HepG2 (cell line): ENCODE measurements around the gene GRK5. TPM values are rescaled to one million over a fixed set of nuclear protein-coding genes. Genes with fewer than 3 reads are reported as not detected.

Experiments
- ATAC-seq: fragments of 200-7000 bp; cut with Tn5 transposase; 3 replicates; pipeline ENCODE4 v1.9.1; 2020; ENCODE audit warnings: mild to moderate bottlenecking, moderate library complexity
- BruUV-seq: library from RNA; stranded (reverse); fragments of 400-500 nt; replicated peaks from 2 replicates; lab custom pipeline; 2021; lab: Mats Ljungman, UMichigan
- CTCF ChIA-PET: fragments of 300-600 bp; formaldehyde crosslinking; extraction: SDS; loops from one replicate; lab custom pipeline; 2021; ENCODE audit warnings: low total read pairs, inconsistent platforms, low intra/inter-chr PET ratio; lab: Yijun Ruan, JAX
- POLR2A ChIA-PET: fragments of 350-600 bp; sonication (Branson Sonifier 250); formaldehyde crosslinking; loops from one replicate; lab custom pipeline; 2020; ENCODE audit warnings: antibody characterized with exemption, inconsistent platforms; lab: Yijun Ruan, JAX
- DNase-seq: peaks from one replicate; pipeline ENCODE4 v3.0.0-alpha.2; 2015; ENCODE audit warnings: low spot score
- FAIRE-seq: peaks from 3 replicates; lab custom pipeline; 2011; peaks lifted over from hg19 to GRCh38; lab: Jason Lieb, UNC
- H2AFZ ChIP-seq: one replicate; pipeline ENCODE4 v1.6.1; 2011; ENCODE audit warnings: low read length, inconsistent platforms
- H3K27ac ChIP-seq: fragments of 300-600 bp; 3 replicates; pipeline ENCODE4 v1.8.0; 2011; ENCODE audit warnings: mixed run types, mild to moderate bottlenecking, mixed read lengths, low read length, inconsistent platforms; ENCODE audit not compliant: insufficient read depth; ENCODE audit errors: extremely low read length
- H3K27me3 ChIP-seq, 2 experiments: fragments of 200-600 bp in 1 of 2; 2 replicates in 1 of 2; 3 replicates in 1 of 2; pipeline versions ENCODE4 v1.6.0 to v1.8.0; 2011; ENCODE audit warnings: low read length in 2 of 2, mild to moderate bottlenecking in 2 of 2, moderate library complexity in 2 of 2, inconsistent platforms in 1 of 2; ENCODE audit not compliant: insufficient read depth in 2 of 2, control insufficient read depth in 1 of 2
- H3K36me3 ChIP-seq, 2 experiments: fragments of 200-600 bp in 1 of 2; replicated peaks in 1 of 2; 2 replicates in 1 of 2; 3 replicates in 1 of 2; pipeline versions ENCODE4 v1.5.1 to v1.8.0; 2011; ENCODE audit warnings: low read length in 2 of 2, inconsistent platforms in 1 of 2; ENCODE audit not compliant: insufficient read depth in 2 of 2, control insufficient read depth in 1 of 2
- H3K4me1 ChIP-seq: 2 replicates; pipeline ENCODE4 v1.5.1; 2012; ENCODE audit warnings: low read length, inconsistent platforms; ENCODE audit not compliant: insufficient read depth
- H3K4me2 ChIP-seq: 2 replicates; pipeline ENCODE4 v1.6.0; 2011; ENCODE audit warnings: low read depth, low read length, inconsistent platforms
- H3K4me3 ChIP-seq, 3 experiments: fragments of 200-600 bp in 1 of 3; sonication (generic), shearing (Covaris generic) in 1 of 3; replicated peaks in 1 of 3; 2 replicates each; pipeline ENCODE4 v1.5.1; 2011 to 2016; ENCODE audit warnings: low read length in 3 of 3, inconsistent platforms in 2 of 3, low read depth in 2 of 3, mild to moderate bottlenecking in 2 of 3, control low read depth in 1 of 3, mixed read lengths in 1 of 3; ENCODE audit not compliant: insufficient read depth in 1 of 3
- H3K79me2 ChIP-seq: one replicate; pipeline ENCODE4 v1.6.1; 2011; ENCODE audit warnings: low read length, inconsistent platforms; ENCODE audit not compliant: insufficient read depth
- H3K9ac ChIP-seq: 2 replicates; pipeline ENCODE4 v1.6.0; 2011; ENCODE audit warnings: mild to moderate bottlenecking, low read depth, low read length, inconsistent platforms; ENCODE audit not compliant: insufficient read depth
- H3K9me3 ChIP-seq: 2 replicates; pipeline ENCODE4 v1.5.1; 2012; ENCODE audit warnings: mild to moderate bottlenecking, low read length
- H4K20me1 ChIP-seq: 2 replicates; pipeline ENCODE4 v1.6.0; 2011; ENCODE audit warnings: inconsistent platforms, mild to moderate bottlenecking, low read length, moderate library complexity; ENCODE audit not compliant: insufficient read depth
- CEBPZ ChIP-seq: IDR thresholded peaks from 2 replicates; pipeline ENCODE4 v1.6.1; 2012; ENCODE audit warnings: low read length, improper control_type of control experiment
- DNMT3B ChIP-seq: conservative IDR thresholded peaks from 2 replicates; pipeline ENCODE4 v1.6.1; 2016; ENCODE audit warnings: missing biosample characterization, control low read depth
- ESRRA ChIP-seq: sonication (generic); formaldehyde crosslinking; IDR thresholded peaks from 2 replicates; pipeline ENCODE4 v1.5.1; 2020; ENCODE audit warnings: mild to moderate bottlenecking, low read depth, missing genetic modification reagents
- HNRNPUL1 ChIP-seq: fragments of 200-400 bp; formaldehyde crosslinking; IDR thresholded peaks from 2 replicates; pipeline ENCODE4 v1.6.1; 2017; ENCODE audit warnings: low read depth, mild to moderate bottlenecking, low read length, moderate library complexity
- IRX3 ChIP-seq: sonication (generic); formaldehyde crosslinking; IDR thresholded peaks from 2 replicates; pipeline ENCODE4 v1.8.1; 2023; ENCODE audit warnings: mild to moderate bottlenecking, low read depth, missing genetic modification reagents, borderline replicate concordance
- KLF12 ChIP-seq: sonication (generic); formaldehyde crosslinking; IDR thresholded peaks from 2 replicates; pipeline ENCODE4 v1.4.0; 2020; ENCODE audit warnings: missing genetic modification reagents, borderline replicate concordance
- MIXL1 ChIP-seq: IDR thresholded peaks from 2 replicates; pipeline ENCODE4 v1.6.1; 2016
- NONO ChIP-seq, 2 experiments: fragments of 450-650 bp in 1 of 2; sonication (generic) in 1 of 2; formaldehyde crosslinking in 1 of 2; IDR thresholded peaks in 1 of 2; conservative IDR thresholded peaks in 1 of 2; 2 replicates each; pipeline versions ENCODE4 v1.6.1 to v1.8.0; 2017 to 2022; ENCODE audit warnings: mild to moderate bottlenecking in 1 of 2, missing genetic modification reagents in 1 of 2, moderate library complexity in 1 of 2
- SP5 ChIP-seq: IDR thresholded peaks from 2 replicates; pipeline ENCODE4 v1.6.1; 2016; ENCODE audit warnings: low read depth, borderline replicate concordance
- TARDBP ChIP-seq: sonication (generic); formaldehyde crosslinking; IDR thresholded peaks from 2 replicates; pipeline ENCODE4 v1.8.0; 2022; ENCODE audit warnings: mild to moderate bottlenecking, missing genetic modification reagents
- ZNF260 ChIP-seq: sonication (generic); formaldehyde crosslinking; IDR thresholded peaks from 2 replicates; pipeline ENCODE4 v1.4.0; 2020; ENCODE audit warnings: missing genetic modification reagents, low read depth, mild to moderate bottlenecking, borderline replicate concordance
- ZNF510 ChIP-seq: sonication (generic); formaldehyde crosslinking; IDR thresholded peaks from 2 replicates; pipeline ENCODE4 v1.4.0; 2020; ENCODE audit warnings: low read depth, mild to moderate bottlenecking, missing genetic modification reagents
- WGBS: methylation state at CpG from one replicate; pipeline ENCODE4 v1.1.6; 2017; ENCODE audit warnings: low lambda C conversion rate; 5-methylcytosine and 5-hydroxymethylcytosine counted together
- in situ Hi-C: cut with HindIII; loops from 2 replicates; pipeline ENCODE4 v1.10.0; 2017; ENCODE audit warnings: low pct_unique_long_range_greater_than_20kb; ENCODE audit not compliant: extremely low pct_ligation_motif_present
- intact Hi-C: fragments of 100-400 bp; cut with micrococcal nuclease; formaldehyde crosslinking; loops from one replicate; pipeline ENCODE4 v1.10.0; 2022; ENCODE audit not compliant: unreplicated experiment
- polyA plus RNA-seq, 8 experiments: library from polyadenylated mRNA; depleted of rRNA in 3 of 8; stranded (reverse) in 7 of 8; unstranded in 1 of 8; fragments of >200 nt; fragmentation: Illumina TruSeq in 4 of 8; extraction: Trizol in 4 of 8; gene quantifications; 2 replicates each; pipeline versions ENCODE4 v1.2.1 to v1.2.3, GENCODE V29; 2011 to 2016; ENCODE audit warnings: low read depth in 4 of 8, missing spikeins in 1 of 8, mixed read lengths in 1 of 8; ENCODE audit not compliant: insufficient read depth in 1 of 8
- total RNA-seq, 5 experiments: library from RNA; depleted of rRNA; stranded (reverse); fragments of >200 nt; fragmentation: Illumina TruSeq; extraction: Trizol; gene quantifications; 2 replicates each; pipeline ENCODE4 v1.2.3, GENCODE V29; 2016; ENCODE audit warnings: low read depth in 1 of 5
- TF ChIP-seq, protein P1 (sequence below): sonication (generic); formaldehyde crosslinking; IDR thresholded peaks from 2 replicates; pipeline ENCODE4 v1.4.0; 2020; ENCODE audit warnings: missing genetic modification reagents
- TF ChIP-seq, protein P2 (sequence below): sonication (generic); formaldehyde crosslinking; IDR thresholded peaks from 2 replicates; pipeline ENCODE4 v1.4.0; 2020; ENCODE audit warnings: missing genetic modification reagents
- TF ChIP-seq, protein P3 (sequence below): fragments of 450-650 bp; IDR thresholded peaks from 2 replicates; pipeline ENCODE4 v1.6.1; 2017; ENCODE audit warnings: mild to moderate bottlenecking

GRK5 gene
- total and polyA plus RNA-seq, 2 of the 13 experiments (the other 11 are each of a cell fraction or from before 2014, with no cell fraction given): 10.4 to 12.6 TPM

- Histone ChIP-seq H2AFZ (no peak overlapping the region), H3K9ac (no peak overlapping the region), H3K79me2 (peaks cover 2% of the 10 kb centered on the region), H3K9me3 (no peaks in the 10 kb centered on the region), H3K4me3 (no peak overlapping the region), H3K4me1 (peaks cover 75% of the 10 kb centered on the region), H4K20me1 (no peaks in the 10 kb centered on the region), H3K27me3 (no peaks in the 10 kb centered on the region), H3K36me3 (no peaks in the 10 kb centered on the region), H3K4me2 (no peak overlapping the region), H3K27ac (no peak overlapping the region)
- FAIRE-seq (no peak), DNase-seq (no peak), ATAC-seq (no peak)
- TF ChIP-seq DNMT3B (CRISPR knock-in tag) (no peak), SP5 (CRISPR knock-in tag) (no peak), ZNF260 (no peak), ESRRA (CRISPR knock-in tag) (no peak), HNRNPUL1 (no peak), KLF12 (CRISPR knock-in tag) (no peak), IRX3 (CRISPR knock-in tag) (no peak), CEBPZ (no peak), TARDBP (CRISPR knock-in tag) (no peak), MIXL1 (CRISPR knock-in tag) (no peak), NONO (IDR thresholded peaks at IDR 0.05) (no peak), NONO (CRISPR knock-in tag; conservative IDR thresholded peaks at IDR 0.05) (no peak), ZNF510 (no peak)
- TF ChIP-seq, protein P1, sequence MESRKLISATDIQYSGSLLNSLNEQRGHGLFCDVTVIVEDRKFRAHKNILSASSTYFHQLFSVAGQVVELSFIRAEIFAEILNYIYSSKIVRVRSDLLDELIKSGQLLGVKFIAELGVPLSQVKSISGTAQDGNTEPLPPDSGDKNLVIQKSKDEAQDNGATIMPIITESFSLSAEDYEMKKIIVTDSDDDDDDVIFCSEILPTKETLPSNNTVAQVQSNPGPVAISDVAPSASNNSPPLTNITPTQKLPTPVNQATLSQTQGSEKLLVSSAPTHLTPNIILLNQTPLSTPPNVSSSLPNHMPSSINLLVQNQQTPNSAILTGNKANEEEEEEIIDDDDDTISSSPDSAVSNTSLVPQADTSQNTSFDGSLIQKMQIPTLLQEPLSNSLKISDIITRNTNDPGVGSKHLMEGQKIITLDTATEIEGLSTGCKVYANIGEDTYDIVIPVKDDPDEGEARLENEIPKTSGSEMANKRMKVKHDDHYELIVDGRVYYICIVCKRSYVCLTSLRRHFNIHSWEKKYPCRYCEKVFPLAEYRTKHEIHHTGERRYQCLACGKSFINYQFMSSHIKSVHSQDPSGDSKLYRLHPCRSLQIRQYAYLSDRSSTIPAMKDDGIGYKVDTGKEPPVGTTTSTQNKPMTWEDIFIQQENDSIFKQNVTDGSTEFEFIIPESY (CRISPR knock-in tag): no peak
- TF ChIP-seq, protein P2, sequence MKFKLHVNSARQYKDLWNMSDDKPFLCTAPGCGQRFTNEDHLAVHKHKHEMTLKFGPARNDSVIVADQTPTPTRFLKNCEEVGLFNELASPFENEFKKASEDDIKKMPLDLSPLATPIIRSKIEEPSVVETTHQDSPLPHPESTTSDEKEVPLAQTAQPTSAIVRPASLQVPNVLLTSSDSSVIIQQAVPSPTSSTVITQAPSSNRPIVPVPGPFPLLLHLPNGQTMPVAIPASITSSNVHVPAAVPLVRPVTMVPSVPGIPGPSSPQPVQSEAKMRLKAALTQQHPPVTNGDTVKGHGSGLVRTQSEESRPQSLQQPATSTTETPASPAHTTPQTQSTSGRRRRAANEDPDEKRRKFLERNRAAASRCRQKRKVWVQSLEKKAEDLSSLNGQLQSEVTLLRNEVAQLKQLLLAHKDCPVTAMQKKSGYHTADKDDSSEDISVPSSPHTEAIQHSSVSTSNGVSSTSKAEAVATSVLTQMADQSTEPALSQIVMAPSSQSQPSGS (CRISPR knock-in tag): no peak
- TF ChIP-seq, protein P3, sequence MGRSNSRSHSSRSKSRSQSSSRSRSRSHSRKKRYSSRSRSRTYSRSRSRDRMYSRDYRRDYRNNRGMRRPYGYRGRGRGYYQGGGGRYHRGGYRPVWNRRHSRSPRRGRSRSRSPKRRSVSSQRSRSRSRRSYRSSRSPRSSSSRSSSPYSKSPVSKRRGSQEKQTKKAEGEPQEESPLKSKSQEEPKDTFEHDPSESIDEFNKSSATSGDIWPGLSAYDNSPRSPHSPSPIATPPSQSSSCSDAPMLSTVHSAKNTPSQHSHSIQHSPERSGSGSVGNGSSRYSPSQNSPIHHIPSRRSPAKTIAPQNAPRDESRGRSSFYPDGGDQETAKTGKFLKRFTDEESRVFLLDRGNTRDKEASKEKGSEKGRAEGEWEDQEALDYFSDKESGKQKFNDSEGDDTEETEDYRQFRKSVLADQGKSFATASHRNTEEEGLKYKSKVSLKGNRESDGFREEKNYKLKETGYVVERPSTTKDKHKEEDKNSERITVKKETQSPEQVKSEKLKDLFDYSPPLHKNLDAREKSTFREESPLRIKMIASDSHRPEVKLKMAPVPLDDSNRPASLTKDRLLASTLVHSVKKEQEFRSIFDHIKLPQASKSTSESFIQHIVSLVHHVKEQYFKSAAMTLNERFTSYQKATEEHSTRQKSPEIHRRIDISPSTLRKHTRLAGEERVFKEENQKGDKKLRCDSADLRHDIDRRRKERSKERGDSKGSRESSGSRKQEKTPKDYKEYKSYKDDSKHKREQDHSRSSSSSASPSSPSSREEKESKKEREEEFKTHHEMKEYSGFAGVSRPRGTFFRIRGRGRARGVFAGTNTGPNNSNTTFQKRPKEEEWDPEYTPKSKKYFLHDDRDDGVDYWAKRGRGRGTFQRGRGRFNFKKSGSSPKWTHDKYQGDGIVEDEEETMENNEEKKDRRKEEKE: no peak
- intact Hi-C loops (no loop called here), in situ Hi-C loops (no loop called here)
- ChIA-PET CTCF (no interaction called here), POLR2A (interaction anchor here (1.0 to 7.3 kb wide), 2 partner anchors 14 to 56 kb away, joined by 3 to 168 read pairs; no protein-coding TSS in a partner anchor)
- no TSS peak for BruUV-seq
- WGBS: 90% methylated on average over 10 of the region's 10 CpGs
These were observed 60.0 kb downstream of the GRK5 start for GRCh38 chr10:119267384-119267783.
